Memory B cell (primary cell): Measurements from ENCODE around the gene MFGE8.
"Not testable (repeated sequence)": the region's sequence is repeated elsewhere in the genome, so short reads cannot be mapped to it uniquely, and the experiment has no call there.

Source experiments
- ATAC-seq: fragments of 150-1000 bp; cut with Tn5 transposase; 2 replicates; pipeline ENCODE4 v1.10.0; 2021; ENCODE audit warnings: low read depth, mild to moderate bottlenecking, moderate library complexity
- DNase-seq, 2 donors: peaks; one replicate each; pipeline ENCODE4 v3.0.0; 2022; ENCODE audit warnings: low spot score in 2 of 2
- H3K27ac Mint-ChIP-seq: one replicate; pipeline ENCODE4 v1.8.0; 2022; ENCODE audit warnings: mild to moderate bottlenecking, moderate library complexity, mixed read lengths
- H3K27me3 Mint-ChIP-seq: one replicate; pipeline ENCODE4 v1.8.0; 2022; ENCODE audit warnings: mixed read lengths
- H3K36me3 Mint-ChIP-seq: one replicate; pipeline ENCODE4 v1.8.0; 2022; ENCODE audit warnings: mild to moderate bottlenecking, mixed read lengths
- H3K4me1 Mint-ChIP-seq: one replicate; pipeline ENCODE4 v1.8.0; 2022; ENCODE audit warnings: mixed read lengths
- H3K4me3 Mint-ChIP-seq: one replicate; pipeline ENCODE4 v1.8.0; 2022; ENCODE audit warnings: mild to moderate bottlenecking, moderate library complexity, mixed read lengths
- H3K9me3 Mint-ChIP-seq: one replicate; pipeline ENCODE4 v1.8.0; 2022; ENCODE audit warnings: mixed read lengths

The MFGE8 gene, protein sequence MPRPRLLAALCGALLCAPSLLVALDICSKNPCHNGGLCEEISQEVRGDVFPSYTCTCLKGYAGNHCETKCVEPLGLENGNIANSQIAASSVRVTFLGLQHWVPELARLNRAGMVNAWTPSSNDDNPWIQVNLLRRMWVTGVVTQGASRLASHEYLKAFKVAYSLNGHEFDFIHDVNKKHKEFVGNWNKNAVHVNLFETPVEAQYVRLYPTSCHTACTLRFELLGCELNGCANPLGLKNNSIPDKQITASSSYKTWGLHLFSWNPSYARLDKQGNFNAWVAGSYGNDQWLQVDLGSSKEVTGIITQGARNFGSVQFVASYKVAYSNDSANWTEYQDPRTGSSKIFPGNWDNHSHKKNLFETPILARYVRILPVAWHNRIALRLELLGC

DNA sequence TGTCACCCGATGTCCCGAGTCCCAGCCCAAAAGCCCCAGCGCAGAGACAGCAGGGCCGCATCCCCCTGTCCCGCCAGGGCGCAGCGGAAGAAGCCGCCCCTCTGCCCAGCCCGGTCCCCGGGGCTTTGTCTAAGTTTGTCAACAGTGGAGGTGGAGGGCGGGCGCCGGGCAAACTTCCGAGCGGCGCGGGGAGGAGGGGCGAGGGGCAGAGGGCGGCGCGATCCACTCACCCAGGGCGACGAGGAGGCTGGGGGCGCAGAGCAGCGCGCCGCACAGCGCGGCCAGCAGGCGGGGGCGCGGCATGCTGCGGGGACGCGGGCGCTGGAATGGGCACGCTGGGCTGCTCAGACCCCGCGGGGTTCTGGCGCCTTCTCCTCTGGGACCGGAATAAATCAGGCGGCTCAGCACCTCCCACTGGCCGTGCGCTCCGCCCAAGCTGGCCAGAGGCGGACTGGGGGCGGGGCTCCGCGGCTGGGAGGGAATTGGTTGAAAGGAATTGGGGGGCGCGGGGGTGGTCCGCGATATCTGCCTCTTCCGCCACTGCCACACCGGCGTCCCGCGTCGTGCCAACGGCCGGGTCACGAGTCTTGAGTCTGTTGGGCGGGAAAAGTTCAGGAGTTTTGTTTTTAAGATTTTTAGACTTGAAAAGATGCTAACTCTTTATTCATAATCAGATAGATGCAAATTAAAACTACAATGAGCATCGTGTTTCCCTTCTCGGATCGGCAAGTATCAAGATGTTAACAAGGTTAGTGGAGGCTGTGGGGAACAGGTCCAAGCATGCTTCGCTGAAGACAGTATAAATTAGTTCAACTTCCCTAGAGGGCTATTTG, at the start of gene MFGE8:
TSS of gene MFGE8 (minus strand) at position 363 of the 833 bp plus-strand sequence. CDS start at position 303, 60 bp downstream.
- Mint-ChIP-seq H3K36me3 (no peaks in the 10 kb centered on the region), H3K27ac (peak within 1 kb of the TSS; percentile 71), H3K27me3 (peaks cover 7% of the 10 kb centered on the region), H3K4me1 (peaks cover 16% of the 10 kb centered on the region), H3K9me3 (no peaks in the 10 kb centered on the region), H3K4me3 (peak within 1 kb of the TSS; percentile 96)
- ATAC-seq (peak; percentile 77), DNase-seq (peak; percentile 20 to 50)

DNA sequence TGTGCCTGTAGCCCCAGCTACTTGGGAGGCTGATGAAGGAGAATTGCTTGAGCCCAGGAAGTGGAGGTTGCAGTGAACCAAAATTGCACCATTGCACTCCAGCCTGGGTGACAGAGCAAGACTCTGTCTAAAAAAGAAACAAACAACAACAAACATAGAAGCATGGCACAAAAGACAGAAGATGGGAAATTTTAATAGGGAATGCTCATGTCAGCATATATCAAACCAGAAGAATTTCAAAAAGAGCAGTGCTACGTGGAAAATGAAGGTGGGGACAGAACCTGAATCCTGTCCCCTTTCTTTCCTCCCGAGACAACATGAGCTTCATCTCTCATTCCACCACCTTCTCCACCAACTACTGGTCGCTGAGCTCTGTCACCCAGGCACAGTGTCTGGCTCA, 46.3 kb upstream of the MFGE8 start:
- Mint-ChIP-seq H3K27me3 (peaks cover 6% of the 10 kb centered on the region), H3K9me3 (peaks cover 7% of the 10 kb centered on the region), H3K4me3 (no peak overlapping the region), H3K36me3 (peaks cover 1% of the 10 kb centered on the region), H3K27ac (no peak overlapping the region), H3K4me1 (no peaks in the 10 kb centered on the region)
- ATAC-seq (no peak), DNase-seq (no peak)

DNA sequence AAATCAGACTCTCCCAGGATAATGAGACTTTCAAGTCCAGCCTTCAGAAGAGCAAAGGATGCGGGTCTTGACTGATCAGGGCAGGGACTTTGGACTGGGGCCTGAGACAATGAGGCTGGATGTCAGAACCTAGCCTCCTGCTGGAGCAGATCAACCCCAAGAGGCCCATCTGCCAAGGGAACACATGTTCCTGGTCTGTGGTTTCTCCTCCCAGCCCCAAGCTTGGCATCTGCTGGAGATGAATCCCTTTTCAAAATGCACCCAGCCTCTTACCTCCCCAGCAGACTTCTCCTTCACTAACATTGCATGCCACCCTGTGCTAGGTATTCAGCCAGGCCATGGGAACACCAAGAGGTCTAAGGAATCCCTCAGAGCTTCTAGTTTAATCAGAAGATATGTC, 43.7 kb upstream of the MFGE8 start:
- no peaks in the 10 kb centered on the region for H3K9me3 Mint-ChIP-seq
- H3K36me3 Mint-ChIP-seq: peaks cover 1% of the 10 kb centered on the region
- no peak overlapping the region for H3K4me3 Mint-ChIP-seq
- no peaks in the 10 kb centered on the region for H3K4me1 Mint-ChIP-seq
- ATAC-seq (no peak), DNase-seq (no peak)
- H3K27me3 Mint-ChIP-seq: peaks cover 6% of the 10 kb centered on the region
- no peak overlapping the region for H3K27ac Mint-ChIP-seq

DNA sequence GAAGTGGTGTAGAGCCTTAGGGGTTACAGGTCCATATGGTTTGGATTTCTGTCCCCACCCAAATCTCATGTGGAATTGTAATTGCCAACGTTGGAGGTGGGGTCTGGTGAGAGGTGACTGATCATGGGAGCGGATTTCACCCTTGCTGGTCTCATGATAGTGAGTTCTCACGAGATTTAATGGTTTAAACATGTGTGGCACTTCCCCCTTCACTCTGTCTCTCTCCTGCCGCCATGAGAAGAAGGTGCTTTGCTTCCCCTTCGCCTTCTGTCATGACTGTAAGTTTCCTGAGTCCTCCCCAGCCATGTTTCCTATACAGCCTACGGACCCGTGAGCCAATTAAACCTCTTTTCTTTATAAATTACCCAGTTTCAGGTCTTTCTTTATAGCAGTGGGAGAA, 43.1 kb upstream of the MFGE8 start:
- H3K9me3 Mint-ChIP-seq: peaks cover 4% of the 10 kb centered on the region
- H3K36me3 Mint-ChIP-seq: peaks cover 1% of the 10 kb centered on the region
- ATAC-seq (no peak), DNase-seq (no peak)
- H3K27me3 Mint-ChIP-seq: peaks cover 6% of the 10 kb centered on the region
- no peaks in the 10 kb centered on the region for H3K4me1 Mint-ChIP-seq
- H3K27ac Mint-ChIP-seq: no peak overlapping the region
- no peak overlapping the region for H3K4me3 Mint-ChIP-seq

DNA sequence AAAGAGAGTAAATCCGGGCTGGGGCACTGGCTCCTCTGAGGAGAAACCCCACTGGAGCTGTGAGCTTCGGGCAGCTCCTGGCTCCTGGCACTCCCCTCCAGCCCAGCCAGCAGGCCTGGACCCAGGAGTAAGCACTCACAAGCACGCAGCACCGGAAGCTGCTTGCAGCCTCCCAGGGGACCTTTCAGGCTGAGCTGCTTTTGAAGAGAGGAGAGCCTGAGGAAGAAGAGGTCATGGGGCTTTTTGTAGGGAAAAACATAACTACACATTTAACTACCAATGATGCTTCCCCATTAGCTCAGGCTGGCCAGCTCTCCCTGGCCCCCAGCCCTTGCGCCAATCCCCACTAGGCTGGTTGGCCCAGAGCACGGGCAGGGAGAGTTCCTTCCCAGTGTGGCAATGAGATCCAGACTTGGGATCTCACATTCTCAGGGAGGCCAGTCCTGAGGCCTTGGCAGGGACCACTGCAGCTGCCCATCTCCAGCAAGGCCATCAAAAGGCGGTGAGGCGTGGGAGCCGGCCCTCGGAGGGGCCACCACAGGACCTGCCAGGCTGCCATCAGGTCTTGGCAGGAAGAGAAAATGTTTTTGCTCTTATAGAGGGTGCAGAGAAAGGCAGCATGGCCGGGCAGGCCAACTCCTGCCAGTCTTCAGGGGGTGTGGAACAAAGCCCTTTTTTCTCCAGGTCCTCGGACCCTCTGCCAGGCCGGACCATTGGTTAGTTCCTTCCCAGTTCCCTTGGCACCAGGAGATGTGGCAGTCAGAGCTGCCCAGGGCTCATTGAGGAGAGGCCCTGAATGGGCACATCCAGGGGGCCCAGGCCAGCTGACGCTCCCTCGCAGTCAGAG, 41.5 kb upstream of the MFGE8 start:
- H3K36me3 Mint-ChIP-seq: peaks cover 1% of the 10 kb centered on the region
- no peaks in the 10 kb centered on the region for H3K4me1 Mint-ChIP-seq
- no peak overlapping the region for H3K27ac Mint-ChIP-seq
- H3K4me3 Mint-ChIP-seq: no peak overlapping the region
- DNase-seq (no peak), ATAC-seq (no peak)
- peaks cover 5% of the 10 kb centered on the region for H3K9me3 Mint-ChIP-seq
- H3K27me3 Mint-ChIP-seq: peaks cover 6% of the 10 kb centered on the region

DNA sequence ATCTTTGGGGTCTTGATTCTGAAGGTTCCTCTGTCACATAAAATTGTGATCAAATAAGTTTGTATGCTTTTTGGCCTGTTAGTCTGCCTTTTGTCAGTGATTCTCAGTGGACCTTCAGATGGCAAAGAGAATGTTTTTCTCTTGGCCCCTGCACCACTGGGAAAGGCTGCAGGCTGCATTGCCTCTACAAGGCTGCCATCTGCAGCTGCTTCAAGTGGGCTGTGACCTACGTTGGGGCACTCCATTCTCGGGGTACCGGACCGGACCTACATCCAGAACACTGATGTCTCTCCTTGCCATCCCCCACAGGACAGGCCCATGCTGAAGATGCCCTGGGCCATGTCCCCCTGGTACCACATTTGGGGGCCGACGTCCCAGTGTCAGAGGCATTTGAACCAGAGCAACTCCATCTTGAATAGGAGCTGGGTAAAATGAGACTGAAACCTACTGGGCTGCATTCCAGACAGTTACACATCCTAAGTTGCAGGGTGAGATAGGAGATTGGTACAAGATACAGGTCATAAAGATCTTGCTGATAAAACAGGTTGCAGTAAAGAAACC, 37.5 kb upstream of the MFGE8 start:
- Mint-ChIP-seq H3K36me3 (peaks cover 1% of the 10 kb centered on the region), H3K4me3 (no peak overlapping the region), H3K27me3 (peaks cover 4% of the 10 kb centered on the region), H3K27ac (no peak overlapping the region), H3K4me1 (no peaks in the 10 kb centered on the region), H3K9me3 (peaks cover 5% of the 10 kb centered on the region)
- ATAC-seq: no peak
- no peak for DNase-seq

DNA sequence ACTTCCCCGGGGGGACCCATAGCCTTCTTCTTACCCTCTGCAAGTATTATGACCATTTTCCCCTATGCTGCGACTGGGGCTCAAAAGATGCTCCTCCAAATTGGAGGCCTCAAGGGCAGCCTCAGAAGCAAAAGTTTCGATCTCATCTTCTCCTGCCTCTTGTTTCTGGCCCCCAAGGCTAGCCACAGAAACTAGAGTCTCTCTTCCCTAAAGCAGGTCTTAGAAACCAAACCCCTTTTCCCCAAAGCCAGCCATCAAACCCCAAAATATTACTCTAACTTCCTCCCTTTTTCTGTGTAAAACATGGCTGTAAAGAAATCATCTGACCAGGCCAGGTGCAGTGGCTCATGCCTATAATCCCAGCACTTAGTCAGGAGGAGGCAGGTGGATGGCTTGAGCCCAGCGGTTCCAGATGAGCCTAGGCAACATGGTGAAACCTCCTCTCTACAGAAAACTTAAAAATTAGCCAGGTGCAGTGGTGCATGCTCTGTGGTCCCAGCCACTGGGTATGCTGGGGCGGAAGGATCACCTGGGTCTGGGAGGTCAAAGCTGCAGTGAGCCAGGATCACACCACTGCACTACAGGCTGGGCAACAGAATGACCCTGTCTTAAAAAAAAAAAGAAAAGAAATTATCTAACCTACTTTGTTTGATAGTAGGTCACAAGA, 36.7 kb upstream of the MFGE8 start:
- Mint-ChIP-seq H3K27ac (no peak overlapping the region), H3K36me3 (no peaks in the 10 kb centered on the region), H3K9me3 (peaks cover 5% of the 10 kb centered on the region), H3K4me1 (no peaks in the 10 kb centered on the region), H3K27me3 (peaks cover 2% of the 10 kb centered on the region), H3K4me3 (no peak overlapping the region)
- DNase-seq (no peak), ATAC-seq (no peak)

DNA sequence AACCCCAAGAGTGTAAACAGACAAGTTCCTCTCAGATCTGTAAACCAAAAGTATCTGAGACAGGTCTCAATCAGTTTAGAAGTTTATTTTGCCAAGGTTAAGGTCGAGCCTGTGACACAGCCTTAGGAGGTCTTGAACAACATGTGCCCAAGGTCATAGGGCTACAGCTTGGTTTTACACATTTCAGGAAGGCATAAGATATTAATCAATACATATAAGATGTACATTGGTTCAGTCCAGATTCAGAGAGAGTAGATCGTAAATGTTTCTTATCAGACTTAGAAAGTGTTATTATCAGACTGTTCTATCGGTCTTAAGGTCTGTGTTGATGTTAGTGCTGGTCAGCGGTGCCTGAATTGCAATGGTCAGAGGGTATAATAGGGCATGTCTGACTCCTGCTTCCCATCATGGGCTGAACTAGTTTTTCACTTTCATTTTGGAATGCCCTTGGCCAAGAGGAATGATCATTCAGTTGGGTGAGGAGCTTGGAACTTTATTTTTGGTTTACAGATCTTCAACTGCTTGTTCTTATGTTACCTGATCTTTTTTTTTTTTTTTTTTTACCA, 27.0 kb upstream of the MFGE8 start:
- no peak overlapping the region for H3K27ac Mint-ChIP-seq
- ATAC-seq (no peak), DNase-seq (no peak)
- H3K9me3 Mint-ChIP-seq: no peaks in the 10 kb centered on the region
- H3K4me3 Mint-ChIP-seq: no peak overlapping the region
- H3K27me3 Mint-ChIP-seq: peaks cover 9% of the 10 kb centered on the region
- no peaks in the 10 kb centered on the region for H3K4me1 Mint-ChIP-seq
- H3K36me3 Mint-ChIP-seq: no peaks in the 10 kb centered on the region

DNA sequence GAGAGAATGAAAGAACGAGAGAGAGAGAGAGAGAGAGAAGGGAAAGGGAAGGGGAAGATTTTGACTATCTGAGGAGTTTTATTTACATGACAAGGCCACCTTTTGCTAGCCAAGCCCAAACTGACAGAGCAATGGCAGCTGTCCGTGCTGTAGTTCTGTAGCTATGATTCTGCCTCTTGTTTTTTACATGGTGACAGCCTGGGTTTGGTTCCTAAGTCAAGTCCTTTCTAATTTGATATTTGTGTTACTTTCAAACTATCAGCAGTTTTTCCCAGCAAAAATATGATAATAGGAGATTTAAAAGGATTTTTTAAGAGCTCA, 26.3 kb upstream of the MFGE8 start:
- no peak for ATAC-seq
- Mint-ChIP-seq H3K4me1 (no peaks in the 10 kb centered on the region), H3K27ac (no peak overlapping the region), H3K9me3 (peaks cover 2% of the 10 kb centered on the region), H3K4me3 (no peak overlapping the region), H3K27me3 (peaks cover 11% of the 10 kb centered on the region), H3K36me3 (no peaks in the 10 kb centered on the region)
- DNase-seq: no peak

DNA sequence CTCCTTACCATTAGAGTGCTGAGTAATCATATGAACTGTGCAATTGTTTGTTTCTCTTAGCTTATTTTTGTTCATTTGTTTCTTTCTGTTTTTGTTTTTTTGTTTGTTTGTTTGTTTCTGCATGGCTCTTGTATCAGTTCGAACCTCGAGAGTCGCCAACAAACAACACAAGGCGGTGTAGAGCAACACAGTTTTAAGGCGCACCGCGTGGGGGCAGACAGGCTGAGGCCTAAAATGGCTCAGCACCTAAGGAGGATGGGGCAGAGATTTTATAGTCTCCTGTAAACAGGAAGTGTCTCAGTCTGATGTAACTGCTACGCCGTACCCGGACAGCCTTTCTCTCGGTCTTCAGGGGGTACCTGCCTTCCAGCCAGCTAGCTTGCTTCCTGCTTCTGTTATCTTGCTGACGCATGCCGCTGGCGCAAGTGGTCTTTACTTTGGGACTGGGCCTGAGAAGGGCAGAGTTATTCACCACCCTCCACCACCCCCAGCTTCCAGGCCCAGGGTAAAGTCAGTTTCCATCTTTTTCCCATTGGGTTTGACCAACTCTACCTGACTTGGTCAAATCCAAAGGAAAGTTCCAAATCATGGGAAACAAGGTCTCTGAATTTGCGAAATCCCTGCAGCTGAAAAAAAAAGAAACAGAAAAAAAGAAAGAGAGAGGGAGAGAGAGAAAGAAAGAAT, 25.8 kb upstream of the MFGE8 start:
- no peak for ATAC-seq
- no peak overlapping the region for H3K27ac Mint-ChIP-seq

DNA sequence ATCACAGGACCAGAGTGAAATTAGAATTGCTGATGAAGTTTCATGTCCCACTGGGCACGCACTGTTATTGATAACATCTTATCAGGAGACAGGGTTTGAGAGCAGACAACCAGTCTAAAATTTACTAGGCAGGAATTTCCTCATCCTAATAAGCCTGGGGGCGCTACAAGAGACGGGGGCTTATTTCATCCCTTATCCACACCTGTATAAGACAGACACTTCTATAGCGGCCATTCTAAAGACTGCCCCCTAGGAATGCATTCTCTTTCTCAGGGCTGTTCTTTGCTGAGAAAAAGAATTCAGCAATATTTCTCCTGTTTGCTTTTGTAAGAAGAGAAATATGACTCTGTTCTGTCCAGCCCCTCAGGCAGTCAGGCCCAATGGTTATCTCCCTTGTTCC, 21.3 kb upstream of the MFGE8 start:
- H3K4me3 Mint-ChIP-seq, H3K27ac Mint-ChIP-seq, DNase-seq, H3K36me3 Mint-ChIP-seq, H3K9me3 Mint-ChIP-seq, ATAC-seq, H3K4me1 Mint-ChIP-seq: not testable (repeated sequence)
- peaks cover 16% of the 10 kb centered on the region for H3K27me3 Mint-ChIP-seq

More for the DNA sequence above, 25.8 kb upstream of the MFGE8 start:
- Mint-ChIP-seq H3K9me3 (peaks cover 2% of the 10 kb centered on the region), H3K27me3 (peaks cover 11% of the 10 kb centered on the region), H3K36me3 (no peaks in the 10 kb centered on the region), H3K4me1 (no peaks in the 10 kb centered on the region), H3K4me3 (no peak overlapping the region)
- no peak for DNase-seq

DNA sequence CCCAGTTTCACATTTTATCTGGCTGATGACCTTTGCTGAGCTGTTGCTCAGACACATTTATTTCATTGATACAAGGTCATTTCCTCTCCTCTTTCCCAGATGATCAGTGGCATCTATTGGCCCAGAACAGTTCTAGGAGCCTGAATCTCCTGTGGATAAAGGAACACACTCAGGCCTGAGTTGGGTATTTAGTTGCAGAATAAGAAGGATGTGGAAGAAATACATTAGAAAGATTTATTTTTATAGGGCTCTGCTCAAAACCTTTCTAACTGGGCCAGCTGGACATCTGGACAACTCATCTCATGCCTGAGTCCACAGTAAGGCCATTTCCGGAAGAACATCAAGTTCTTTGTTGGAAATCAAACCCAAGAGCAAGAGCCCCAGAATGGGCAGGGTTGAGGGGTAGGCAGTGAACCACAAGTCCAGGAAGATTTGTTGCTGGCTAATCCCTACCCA, 19.7 kb upstream of the MFGE8 start:
- H3K27me3 Mint-ChIP-seq: peaks cover 14% of the 10 kb centered on the region
- ATAC-seq (no peak), DNase-seq (no peak)
- H3K9me3 Mint-ChIP-seq: peaks cover 2% of the 10 kb centered on the region
- H3K4me1 Mint-ChIP-seq: no peaks in the 10 kb centered on the region
- no peak overlapping the region for H3K4me3 Mint-ChIP-seq
- H3K27ac Mint-ChIP-seq: no peak overlapping the region
- no peaks in the 10 kb centered on the region for H3K36me3 Mint-ChIP-seq
